ENCODE data around the gene KLRB1. TPM values are rescaled to one million over a fixed set of nuclear protein-coding genes. Genes with fewer than 3 reads are reported as not detected.
"Not testable (repeated sequence)": the region's sequence is repeated elsewhere in the genome, so short reads cannot be mapped to it uniquely, and the experiment has no call there.

KLRB1 gene
- total RNA-seq, 1 donor from 2014 or later: not detected

DNA sequence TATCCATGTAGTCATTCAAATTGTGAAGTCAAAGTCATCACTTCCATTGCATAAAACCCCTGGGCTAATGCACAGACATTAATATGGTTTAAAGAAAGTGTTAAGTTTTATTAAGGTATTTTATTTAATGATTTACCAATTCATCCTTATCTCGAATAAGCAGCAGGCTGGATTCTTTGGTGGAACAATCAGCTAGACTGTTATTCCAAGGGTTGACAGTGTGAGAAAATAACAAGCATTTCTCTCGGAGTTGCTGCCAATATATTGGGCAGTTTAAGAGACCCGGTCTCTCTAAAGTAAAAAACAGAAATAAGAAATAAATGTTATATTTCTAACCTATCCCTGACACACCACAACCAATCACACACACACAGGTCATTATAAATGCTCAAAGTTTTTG is 9.4 kb downstream of the KLRB1 start:
- no peak for DNase-seq
- peaks cover 1% of the 10 kb centered on the region for H3K27me3 Mint-ChIP-seq (ENCODE audit: unreplicated experiment)
- TF ChIP-seq, protein P1, sequence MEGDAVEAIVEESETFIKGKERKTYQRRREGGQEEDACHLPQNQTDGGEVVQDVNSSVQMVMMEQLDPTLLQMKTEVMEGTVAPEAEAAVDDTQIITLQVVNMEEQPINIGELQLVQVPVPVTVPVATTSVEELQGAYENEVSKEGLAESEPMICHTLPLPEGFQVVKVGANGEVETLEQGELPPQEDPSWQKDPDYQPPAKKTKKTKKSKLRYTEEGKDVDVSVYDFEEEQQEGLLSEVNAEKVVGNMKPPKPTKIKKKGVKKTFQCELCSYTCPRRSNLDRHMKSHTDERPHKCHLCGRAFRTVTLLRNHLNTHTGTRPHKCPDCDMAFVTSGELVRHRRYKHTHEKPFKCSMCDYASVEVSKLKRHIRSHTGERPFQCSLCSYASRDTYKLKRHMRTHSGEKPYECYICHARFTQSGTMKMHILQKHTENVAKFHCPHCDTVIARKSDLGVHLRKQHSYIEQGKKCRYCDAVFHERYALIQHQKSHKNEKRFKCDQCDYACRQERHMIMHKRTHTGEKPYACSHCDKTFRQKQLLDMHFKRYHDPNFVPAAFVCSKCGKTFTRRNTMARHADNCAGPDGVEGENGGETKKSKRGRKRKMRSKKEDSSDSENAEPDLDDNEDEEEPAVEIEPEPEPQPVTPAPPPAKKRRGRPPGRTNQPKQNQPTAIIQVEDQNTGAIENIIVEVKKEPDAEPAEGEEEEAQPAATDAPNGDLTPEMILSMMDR (IDR thresholded peaks at IDR 0.05; ENCODE audit: partially characterized antibody, unreplicated experiment): no peak
- H3K36me3 Mint-ChIP-seq (ENCODE audit: unreplicated experiment): no peaks in the 10 kb centered on the region
- no peaks in the 10 kb centered on the region for H3K9me3 Mint-ChIP-seq (ENCODE audit: unreplicated experiment)
- peaks cover 3% of the 10 kb centered on the region for H3K4me1 Mint-ChIP-seq (ENCODE audit: low read depth, unreplicated experiment)
- H3K4me3 Mint-ChIP-seq (ENCODE audit: unreplicated experiment): no peak overlapping the region
- no peak overlapping the region for H3K27ac Mint-ChIP-seq (ENCODE audit: unreplicated experiment)

DNA sequence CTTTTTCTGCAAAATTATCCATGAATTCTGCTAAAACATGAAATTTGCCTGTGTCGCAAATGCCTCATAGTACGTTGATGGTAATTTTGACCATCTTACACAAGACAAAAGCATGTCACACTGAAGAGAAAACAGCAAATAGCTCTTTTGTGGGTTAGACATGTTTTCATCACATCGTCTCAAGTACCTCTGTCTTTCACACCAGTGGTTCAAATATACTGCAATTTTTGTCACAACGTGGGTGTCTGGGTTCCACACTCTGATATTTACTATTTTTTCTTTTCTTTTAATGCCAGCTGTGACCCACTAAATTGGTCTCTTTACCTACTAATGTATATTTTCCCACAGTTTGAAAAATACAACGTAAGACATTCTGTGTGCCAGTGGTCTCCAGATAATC is 10.4 kb downstream of the KLRB1 start:
- Mint-ChIP-seq H3K9me3 (ENCODE audit: unreplicated experiment) (no peaks in the 10 kb centered on the region), H3K4me1 (ENCODE audit: low read depth, unreplicated experiment) (peaks cover 3% of the 10 kb centered on the region), H3K27me3 (ENCODE audit: unreplicated experiment) (peaks cover 1% of the 10 kb centered on the region), H3K27ac (ENCODE audit: unreplicated experiment) (no peak overlapping the region), H3K36me3 (ENCODE audit: unreplicated experiment) (no peaks in the 10 kb centered on the region), H3K4me3 (ENCODE audit: unreplicated experiment) (no peak overlapping the region)
- no peak for DNase-seq
- TF ChIP-seq, protein P1 (IDR thresholded peaks at IDR 0.05; ENCODE audit: partially characterized antibody, unreplicated experiment): no peak

DNA sequence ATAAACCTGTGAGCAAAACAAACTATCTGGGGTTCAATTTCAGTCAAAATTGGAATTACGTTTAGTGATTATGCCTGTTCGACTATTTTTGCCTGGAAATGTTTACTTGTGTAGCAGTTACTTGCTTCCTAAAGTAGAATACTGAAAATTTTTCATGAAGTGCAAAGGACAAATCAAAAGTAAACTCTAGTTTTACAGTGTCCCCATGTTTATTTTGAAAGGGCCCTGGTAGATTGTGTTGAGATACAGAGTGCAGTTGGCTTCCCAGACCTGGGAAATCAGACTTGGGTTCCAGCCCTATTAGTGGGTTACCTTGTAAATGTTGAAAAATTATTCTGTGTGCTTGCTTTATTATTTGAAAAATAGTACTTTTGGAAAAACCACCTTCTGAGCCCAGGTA is 17.3 kb downstream of the KLRB1 start:
- TF ChIP-seq, protein P1 (IDR thresholded peaks at IDR 0.05; ENCODE audit: partially characterized antibody, unreplicated experiment): no peak
- Mint-ChIP-seq H3K9me3 (ENCODE audit: unreplicated experiment) (no peaks in the 10 kb centered on the region), H3K36me3 (ENCODE audit: unreplicated experiment) (no peaks in the 10 kb centered on the region), H3K27ac (ENCODE audit: unreplicated experiment) (no peak overlapping the region), H3K27me3 (ENCODE audit: unreplicated experiment) (no peaks in the 10 kb centered on the region), H3K4me3 (ENCODE audit: unreplicated experiment) (no peak overlapping the region), H3K4me1 (ENCODE audit: low read depth, unreplicated experiment) (peaks cover 7% of the 10 kb centered on the region)
- no peak for DNase-seq

DNA sequence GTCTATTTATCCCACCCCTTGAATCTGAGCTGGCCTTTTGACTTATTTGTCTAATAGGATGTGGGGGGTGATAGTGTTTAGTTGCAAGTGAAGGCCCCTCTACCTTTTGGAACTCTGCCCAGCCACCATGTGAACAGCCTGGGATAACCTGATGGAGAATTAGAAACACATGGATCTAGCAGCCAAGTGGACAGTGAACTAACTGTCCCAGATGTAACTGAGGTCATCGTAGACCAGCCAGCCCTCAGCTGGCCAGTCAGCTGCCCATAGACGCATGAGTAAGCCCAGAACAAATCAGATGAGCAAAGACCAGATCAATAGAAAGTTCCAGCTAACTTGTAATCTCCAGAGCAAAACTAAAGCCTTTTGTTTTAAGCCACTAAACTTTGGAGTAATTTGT is 19.0 kb downstream of the KLRB1 start:
- Mint-ChIP-seq H3K9me3 (ENCODE audit: unreplicated experiment) (no peaks in the 10 kb centered on the region), H3K27me3 (ENCODE audit: unreplicated experiment) (no peaks in the 10 kb centered on the region), H3K27ac (ENCODE audit: unreplicated experiment) (peak overlapping the region; percentile 19), H3K4me3 (ENCODE audit: unreplicated experiment) (no peak overlapping the region), H3K36me3 (ENCODE audit: unreplicated experiment) (no peaks in the 10 kb centered on the region), H3K4me1 (ENCODE audit: low read depth, unreplicated experiment) (peaks cover 7% of the 10 kb centered on the region)
- DNase-seq: no peak
- TF ChIP-seq, protein P1 (IDR thresholded peaks at IDR 0.05; ENCODE audit: partially characterized antibody, unreplicated experiment): no peak

DNA sequence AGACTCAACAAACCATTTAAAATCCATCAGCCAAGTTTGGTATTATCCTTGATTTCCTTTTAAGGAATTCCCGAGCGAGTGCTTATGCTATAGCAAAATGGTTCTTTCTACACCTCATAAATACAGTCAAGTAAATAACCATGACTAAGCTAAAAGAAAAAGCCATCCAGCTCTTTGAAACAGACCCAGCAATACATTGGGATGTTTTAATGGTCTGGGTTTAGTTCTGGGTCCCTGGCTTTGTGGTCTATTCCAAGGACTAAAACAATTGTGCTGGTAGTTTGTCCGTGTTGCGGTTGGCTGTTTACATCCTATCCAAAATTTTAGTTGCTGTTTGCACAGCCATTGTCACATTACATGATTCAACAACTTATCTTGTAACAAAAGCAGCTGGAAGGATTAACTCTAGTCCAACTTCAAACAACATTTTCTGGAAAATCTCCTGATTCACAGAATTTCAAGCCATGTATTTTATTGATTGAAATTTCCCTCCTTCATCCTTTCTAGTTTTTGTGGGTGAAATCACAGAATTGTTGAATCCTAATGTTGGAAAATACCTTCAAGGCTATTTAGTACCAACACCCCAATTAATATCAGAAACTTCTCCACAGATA is 19.6 kb downstream of the KLRB1 start:
- Mint-ChIP-seq H3K27ac (ENCODE audit: unreplicated experiment) (no peak overlapping the region), H3K4me1 (ENCODE audit: low read depth, unreplicated experiment) (peaks cover 7% of the 10 kb centered on the region), H3K36me3 (ENCODE audit: unreplicated experiment) (no peaks in the 10 kb centered on the region), H3K9me3 (ENCODE audit: unreplicated experiment) (no peaks in the 10 kb centered on the region), H3K4me3 (ENCODE audit: unreplicated experiment) (no peak overlapping the region), H3K27me3 (ENCODE audit: unreplicated experiment) (no peaks in the 10 kb centered on the region)
- TF ChIP-seq, protein P1 (IDR thresholded peaks at IDR 0.05; ENCODE audit: partially characterized antibody, unreplicated experiment): no peak
- DNase-seq: no peak

DNA sequence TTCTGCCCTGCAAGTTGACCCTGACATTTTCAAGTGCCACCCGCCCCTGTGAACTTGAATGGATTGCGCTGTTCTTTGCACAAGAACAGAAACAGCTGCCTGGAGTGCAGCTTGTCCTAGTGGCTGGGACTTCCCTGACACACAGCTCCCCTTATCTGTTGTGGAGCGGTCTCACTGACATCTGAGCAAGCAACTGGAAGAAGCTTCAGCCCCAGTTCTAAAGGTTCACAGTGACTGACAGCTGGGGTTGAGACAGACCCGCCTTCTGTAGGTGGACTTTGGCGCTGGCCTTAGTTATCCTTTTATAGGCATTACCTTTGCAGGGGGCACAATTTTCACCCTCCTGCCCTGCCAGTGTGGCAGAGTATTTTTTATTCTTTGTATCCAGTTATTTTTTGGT is 30.0 kb downstream of the KLRB1 start:
- H3K27ac Mint-ChIP-seq (ENCODE audit: unreplicated experiment): not testable (repeated sequence)

DNA sequence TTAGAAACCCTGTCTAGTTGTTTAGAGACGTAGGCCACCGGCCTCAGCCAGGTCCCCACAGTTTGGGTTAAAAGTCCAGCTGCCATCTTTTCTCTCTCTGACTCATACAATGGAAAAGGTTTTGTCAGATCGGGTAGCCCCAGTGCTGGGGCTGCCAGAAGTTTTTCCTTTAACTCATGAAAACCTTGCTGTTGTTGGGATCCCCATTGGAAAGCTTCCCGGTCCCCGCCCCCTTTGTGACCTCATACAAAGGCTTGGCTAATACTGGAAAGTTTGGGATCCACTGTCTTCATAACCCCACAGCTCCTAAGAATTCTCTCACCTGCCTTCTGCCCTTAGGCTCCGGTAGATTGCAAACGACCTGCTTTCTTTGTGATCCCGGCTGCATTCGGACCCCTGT is 40.6 kb downstream of the KLRB1 start:
- DNase-seq; H3K4me3 Mint-ChIP-seq (ENCODE audit: unreplicated experiment); H3K36me3 Mint-ChIP-seq (ENCODE audit: unreplicated experiment); H3K27me3 Mint-ChIP-seq (ENCODE audit: unreplicated experiment); H3K9me3 Mint-ChIP-seq (ENCODE audit: unreplicated experiment); H3K27ac Mint-ChIP-seq (ENCODE audit: unreplicated experiment); H3K4me1 Mint-ChIP-seq (ENCODE audit: low read depth, unreplicated experiment): not testable (repeated sequence)

More for the DNA sequence above, 30.0 kb downstream of the KLRB1 start:
- not testable (repeated sequence) for H3K36me3 Mint-ChIP-seq (ENCODE audit: unreplicated experiment); H3K4me3 Mint-ChIP-seq (ENCODE audit: unreplicated experiment); H3K27me3 Mint-ChIP-seq (ENCODE audit: unreplicated experiment); H3K9me3 Mint-ChIP-seq (ENCODE audit: unreplicated experiment); H3K4me1 Mint-ChIP-seq (ENCODE audit: low read depth, unreplicated experiment); DNase-seq

DNA sequence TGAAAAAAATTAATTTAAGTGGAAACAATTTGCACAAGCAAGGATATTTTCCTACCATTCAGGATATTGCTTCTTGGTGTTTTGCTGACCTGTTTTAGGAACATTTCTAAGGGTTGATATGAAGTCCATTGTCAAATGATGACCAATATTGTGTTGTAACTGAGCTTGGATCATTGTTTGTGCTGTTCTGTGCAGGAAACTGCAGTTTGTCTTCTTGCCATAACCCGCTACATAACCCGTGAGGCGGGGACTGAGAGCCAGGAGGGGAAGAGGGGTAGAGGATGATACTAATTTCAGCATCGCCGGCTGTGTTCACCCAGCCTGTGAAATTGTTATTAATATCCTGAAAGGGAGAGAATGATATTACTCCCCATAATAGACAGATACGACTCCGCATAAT is 41.6 kb downstream of the KLRB1 start:
- DNase-seq; H3K4me1 Mint-ChIP-seq (ENCODE audit: low read depth, unreplicated experiment); H3K4me3 Mint-ChIP-seq (ENCODE audit: unreplicated experiment); H3K36me3 Mint-ChIP-seq (ENCODE audit: unreplicated experiment); H3K27me3 Mint-ChIP-seq (ENCODE audit: unreplicated experiment); H3K27ac Mint-ChIP-seq (ENCODE audit: unreplicated experiment); H3K9me3 Mint-ChIP-seq (ENCODE audit: unreplicated experiment): not testable (repeated sequence)
